Left lung (tissue), 10 donors: ENCODE results near the gene KLF9. TPM values are rescaled to one million over a fixed set of nuclear protein-coding genes. Genes with fewer than 3 reads are reported as not detected.

Source experiments
- ATAC-seq: fragments of 200-7000 bp; cut with Tn5 transposase; one replicate; pipeline ENCODE4 v1.9.1; 2020; ENCODE audit warnings: moderate library complexity
- DNase-seq, 4 donors: peaks; one replicate each; pipeline ENCODE4 v3.0.0-alpha.2; 2013 to 2020
- H3K27ac ChIP-seq, 2 donors: fragments of 200-600 bp; sonication (generic) in 1 of 2; one replicate each; pipeline versions ENCODE4 v1.5.0 to v1.8.0; 2020 to 2021
- H3K27me3 ChIP-seq, 2 donors: fragments of 200-600 bp; sonication (generic) in 1 of 2; one replicate each; pipeline versions ENCODE4 v1.5.0 to v1.8.0; 2020 to 2021
- H3K36me3 ChIP-seq, 2 donors: fragments of 200-600 bp; sonication (generic) in 1 of 2; one replicate each; pipeline versions ENCODE4 v1.5.0 to v1.8.0; 2020 to 2021
- H3K4me1 ChIP-seq, 2 donors: fragments of 200-600 bp; one replicate each; pipeline ENCODE4 v1.8.0; 2021
- H3K4me3 ChIP-seq, 2 donors: fragments of 200-600 bp; sonication (generic) in 1 of 2; one replicate each; pipeline versions ENCODE4 v1.5.0 to v1.8.0; 2020 to 2021; ENCODE audit warnings: mild to moderate bottlenecking in 1 of 2
- H3K9me3 ChIP-seq, 2 donors: fragments of 200-600 bp; sonication (generic) in 1 of 2; one replicate each; pipeline versions ENCODE4 v1.5.0 to v1.8.0; 2020 to 2021
- intact Hi-C, 2 donors: fragments of 100-400 bp; cut with DNase I; formaldehyde crosslinking; loops; one replicate each; pipeline versions ENCODE4 v1.11.2 to v1.14.2; 2022
- polyA plus RNA-seq, 6 donors: library from polyadenylated mRNA; unstranded; fragments of 120-200 nt; gene quantifications; one replicate each; pipeline ENCODE4 v1.2.1, GENCODE V29; 2013; ENCODE audit not compliant: insufficient read length in 6 of 6
- total RNA-seq, 2 donors: library from RNA; stranded (reverse); fragmentation: NEBNext Ultra II Directional; extraction: Animal tissue kit (Norgen Biotek cat#: 25700); gene quantifications; one replicate each; pipeline ENCODE4 v1.2.1, GENCODE V29; 2021
- TF ChIP-seq, protein P1 (sequence below), 2 donors: fragments of 200-600 bp; sonication (generic) in 1 of 2; IDR thresholded peaks; one replicate each; pipeline versions ENCODE4 v1.5.0 to v1.8.0; 2021; ENCODE audit warnings: antibody characterized with exemption in 2 of 2
- donor health status: DM: no; HTN: yes; CAD: no.
- donor health status: DM: no; HTN: no; CAD: no.

The KLF9 gene
- total and polyA plus RNA-seq, 8 donors: 2.7 to 42.0 (median 3.8) TPM

- ATAC-seq (no peak), DNase-seq (no peak)
- H3K4me3 ChIP-seq: no peak overlapping the region
- intact Hi-C loops: no loop called here
- no peaks in the 10 kb centered on the region for H3K9me3 ChIP-seq
- H3K36me3 ChIP-seq: no peaks in the 10 kb centered on the region
- H3K27me3 ChIP-seq: no peaks in the 10 kb centered on the region
- TF ChIP-seq, protein P1, sequence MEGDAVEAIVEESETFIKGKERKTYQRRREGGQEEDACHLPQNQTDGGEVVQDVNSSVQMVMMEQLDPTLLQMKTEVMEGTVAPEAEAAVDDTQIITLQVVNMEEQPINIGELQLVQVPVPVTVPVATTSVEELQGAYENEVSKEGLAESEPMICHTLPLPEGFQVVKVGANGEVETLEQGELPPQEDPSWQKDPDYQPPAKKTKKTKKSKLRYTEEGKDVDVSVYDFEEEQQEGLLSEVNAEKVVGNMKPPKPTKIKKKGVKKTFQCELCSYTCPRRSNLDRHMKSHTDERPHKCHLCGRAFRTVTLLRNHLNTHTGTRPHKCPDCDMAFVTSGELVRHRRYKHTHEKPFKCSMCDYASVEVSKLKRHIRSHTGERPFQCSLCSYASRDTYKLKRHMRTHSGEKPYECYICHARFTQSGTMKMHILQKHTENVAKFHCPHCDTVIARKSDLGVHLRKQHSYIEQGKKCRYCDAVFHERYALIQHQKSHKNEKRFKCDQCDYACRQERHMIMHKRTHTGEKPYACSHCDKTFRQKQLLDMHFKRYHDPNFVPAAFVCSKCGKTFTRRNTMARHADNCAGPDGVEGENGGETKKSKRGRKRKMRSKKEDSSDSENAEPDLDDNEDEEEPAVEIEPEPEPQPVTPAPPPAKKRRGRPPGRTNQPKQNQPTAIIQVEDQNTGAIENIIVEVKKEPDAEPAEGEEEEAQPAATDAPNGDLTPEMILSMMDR (IDR thresholded peaks at IDR 0.05): no peak
- peaks cover 22 to 97% of the 10 kb centered on the region in 2 donors for H3K4me1 ChIP-seq
- H3K27ac ChIP-seq: no peak overlapping the region
Measured at GRCh38 chr9:70395652-70396051, 18.8 kb downstream of the KLF9 start.

DNA sequence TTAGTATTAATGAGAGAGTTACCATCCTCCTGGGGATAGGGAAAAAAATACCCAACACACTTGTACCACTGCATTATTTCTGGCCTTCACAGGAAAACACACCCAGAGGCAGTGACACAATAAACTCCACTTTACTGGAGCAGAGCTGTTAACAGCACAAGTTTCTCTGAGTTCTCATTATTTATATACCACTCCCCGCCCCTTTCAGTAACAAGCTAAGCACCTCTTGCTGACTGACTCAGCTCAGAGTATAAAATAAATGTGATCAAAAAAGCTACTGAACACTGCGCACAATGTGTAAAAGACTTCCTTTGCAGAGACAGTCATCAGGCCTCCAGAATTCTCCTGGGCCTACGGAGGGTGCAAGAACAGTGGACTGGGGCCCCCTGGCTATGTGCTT is 21.6 kb downstream of the KLF9 start:
- intact Hi-C loops: no loop called here
- peaks cover 19 to 98% of the 10 kb centered on the region in 2 donors for H3K4me1 ChIP-seq
- H3K4me3 ChIP-seq: no peak overlapping the region
- TF ChIP-seq, protein P1 (IDR thresholded peaks at IDR 0.05): no peak
- ATAC-seq: peak; percentile 87
- H3K27ac ChIP-seq: peak overlapping the region; percentile 29 to 50
- no peak for DNase-seq
- H3K36me3 ChIP-seq: no peaks in the 10 kb centered on the region
- no peaks in the 10 kb centered on the region for H3K9me3 ChIP-seq
- H3K27me3 ChIP-seq: no peaks in the 10 kb centered on the region

DNA sequence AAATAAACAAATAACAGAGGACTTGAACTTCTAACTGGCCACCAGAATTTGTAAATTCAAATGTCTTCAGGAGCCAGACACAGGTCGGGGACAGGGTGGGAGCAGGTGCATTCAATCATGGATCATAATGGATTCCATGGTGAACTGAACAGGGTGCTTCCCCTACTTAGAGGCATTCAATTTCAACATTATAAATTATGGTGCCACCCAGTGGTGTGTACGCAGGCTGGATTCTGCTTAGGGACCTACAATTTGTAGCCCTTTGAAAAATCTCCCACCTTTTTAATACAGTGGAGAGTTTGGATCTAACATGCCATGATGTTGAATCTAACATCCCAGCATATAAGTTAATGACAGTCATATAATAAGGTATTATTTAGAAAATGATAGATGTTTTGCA is 22.3 kb downstream of the KLF9 start:
- ATAC-seq: peak; percentile 77
- Histone ChIP-seq H3K27ac (peak overlapping the region in 1 of 2 donors; percentile 50), H3K4me1 (peaks cover 15 to 91% of the 10 kb centered on the region in 2 donors)

DNA sequence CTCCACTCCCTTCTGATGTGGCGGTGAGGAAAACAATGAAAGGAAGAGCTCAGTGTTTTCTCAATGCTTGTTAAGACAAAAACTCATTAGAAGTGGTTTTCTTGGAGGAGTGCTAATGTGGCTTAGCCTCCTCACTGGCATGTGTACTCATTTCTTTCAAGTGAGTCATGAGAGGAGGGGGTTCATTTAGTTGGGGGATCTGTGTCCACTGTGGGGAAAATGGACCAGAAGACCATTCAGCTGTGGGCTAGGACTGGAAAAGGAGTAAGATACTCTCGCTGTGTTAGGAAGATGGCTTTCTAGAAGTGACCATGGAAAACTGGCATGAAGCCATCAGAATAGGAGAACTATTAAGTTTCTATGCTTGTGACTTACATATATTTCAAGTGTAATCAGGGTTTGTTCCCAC is 23.5 kb downstream of the KLF9 start:
- Histone ChIP-seq H3K4me3 (no peak overlapping the region), H3K36me3 (peaks cover 0 to 18% of the 10 kb centered on the region in 2 donors), H3K27ac (no peak overlapping the region), H3K9me3 (no peaks in the 10 kb centered on the region), H3K27me3 (no peaks in the 10 kb centered on the region), H3K4me1 (peaks cover 15 to 79% of the 10 kb centered on the region in 2 donors)
- intact Hi-C loops: no loop called here
- peak; percentile 2 for ATAC-seq
- TF ChIP-seq, protein P1 (IDR thresholded peaks at IDR 0.05): no peak
- no peak for DNase-seq

More for the DNA sequence above, 22.3 kb downstream of the KLF9 start:
- H3K36me3 ChIP-seq: peaks cover 0 to 6% of the 10 kb centered on the region in 2 donors
- no peak for DNase-seq
- TF ChIP-seq, protein P1 (IDR thresholded peaks at IDR 0.05): no peak
- H3K27me3 ChIP-seq: no peaks in the 10 kb centered on the region
- no peaks in the 10 kb centered on the region for H3K9me3 ChIP-seq
- no peak overlapping the region for H3K4me3 ChIP-seq
- intact Hi-C loops: no loop called here

GRCh38 chr9:70389621-70390266 is 24.7 kb downstream of the KLF9 start:
- peaks cover 11 to 67% of the 10 kb centered on the region in 2 donors for H3K4me1 ChIP-seq
- H3K36me3 ChIP-seq: peaks cover 0 to 23% of the 10 kb centered on the region in 2 donors
- H3K4me3 ChIP-seq: no peak overlapping the region
- TF ChIP-seq, protein P1 (IDR thresholded peaks at IDR 0.05): no peak
- ATAC-seq (peak; percentile 49), DNase-seq (peak in 2 of 4 donors; percentile 79 to 87)
- no peaks in the 10 kb centered on the region for H3K27me3 ChIP-seq
- no peaks in the 10 kb centered on the region for H3K9me3 ChIP-seq
- intact Hi-C loops: no loop called here
- H3K27ac ChIP-seq: peak overlapping the region; percentile 1 to 3
